HG03039 (cell line): ENCODE data around the gene MTA3.

ENCODE experiments used
- ATAC-seq: cut with Tn5 transposase; IDR thresholded peaks from one replicate; pipeline ENCODE4 v1.9.1; 2021; ENCODE audit warnings: mild to moderate bottlenecking, moderate library complexity; ENCODE audit not compliant: unreplicated experiment

The MTA3 gene

GRCh38 chr2:42757981-42758740 is 189.7 kb downstream of the MTA3 start:
- ATAC-seq: no peak

GRCh38 chr2:42758751-42759150 is 190.3 kb downstream of the MTA3 start:
- ATAC-seq: no peak

DNA sequence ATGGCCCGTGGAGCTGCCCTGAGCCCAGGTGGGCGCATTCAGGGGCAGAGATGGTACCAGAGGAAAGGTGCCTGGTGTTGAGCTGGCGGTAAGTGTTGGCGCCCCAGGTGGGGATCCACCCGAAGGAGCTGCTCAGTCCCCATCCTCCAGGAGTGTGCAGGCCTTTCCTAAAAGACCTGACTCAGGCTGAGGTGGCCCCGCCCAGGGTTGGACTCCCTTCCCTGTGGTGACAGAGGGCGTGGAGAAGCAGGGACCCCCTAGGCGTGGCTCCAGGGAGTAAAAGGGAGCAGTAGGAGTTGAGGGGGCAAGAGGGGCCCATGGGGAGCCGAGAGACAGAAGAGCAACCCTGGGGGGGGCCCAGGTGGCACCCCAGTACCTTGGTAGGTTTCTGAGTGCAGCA is 193.1 kb downstream of the MTA3 start:
- no peak for ATAC-seq

DNA sequence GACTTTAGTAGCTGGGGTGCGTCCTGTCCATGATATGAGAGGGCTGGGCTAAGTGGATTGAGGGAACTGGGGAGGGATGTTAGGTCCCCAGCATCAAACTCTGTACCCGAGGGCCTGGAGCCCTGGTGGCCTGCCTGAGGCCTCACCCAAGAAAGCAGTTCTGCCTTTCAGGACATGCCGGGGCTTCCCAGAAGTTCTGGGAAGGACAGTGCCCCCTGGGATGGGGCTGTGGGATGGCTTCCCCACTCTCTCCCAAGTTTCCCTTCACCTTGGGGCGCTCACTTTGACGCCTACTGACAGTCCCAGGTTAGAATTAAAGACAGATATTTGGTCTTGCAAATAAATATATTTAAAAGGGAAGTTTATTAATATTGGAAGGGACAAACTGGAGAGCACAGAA is 193.7 kb downstream of the MTA3 start:
- ATAC-seq: no peak

- ATAC-seq: no peak
These were observed 194.7 kb downstream of the MTA3 start for GRCh38 chr2:42762823-42763804.

DNA sequence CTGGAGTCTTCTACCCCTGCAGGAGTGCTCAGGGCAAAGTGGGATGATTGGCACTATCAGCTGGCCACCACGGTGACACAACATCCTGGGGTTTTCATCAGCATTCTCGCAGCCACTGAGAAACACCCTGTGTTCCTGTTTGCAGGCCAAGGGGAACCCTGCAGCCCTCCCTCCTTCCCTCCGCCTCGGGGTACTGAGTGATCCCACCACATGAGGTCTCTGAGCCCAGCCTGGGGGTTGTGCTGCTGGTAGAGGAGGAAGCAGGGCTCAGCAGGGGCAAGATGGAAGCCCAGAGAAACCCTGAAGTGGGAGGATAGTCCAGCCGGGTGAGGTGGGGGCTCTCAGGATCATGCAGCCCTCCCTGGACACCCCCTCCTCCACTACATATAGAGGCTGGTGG is 195.7 kb downstream of the MTA3 start, which contains the start of gene OXER1:
Gene OXER1, minus strand, starts transcription at position 40 of the 400 bp plus-strand sequence. CDS start 73 bp downstream, outside the sequence.
- no peak for ATAC-seq

GRCh38 chr2:42764901-42765300 is 196.5 kb downstream of the MTA3 start:
- ATAC-seq: no peak

DNA sequence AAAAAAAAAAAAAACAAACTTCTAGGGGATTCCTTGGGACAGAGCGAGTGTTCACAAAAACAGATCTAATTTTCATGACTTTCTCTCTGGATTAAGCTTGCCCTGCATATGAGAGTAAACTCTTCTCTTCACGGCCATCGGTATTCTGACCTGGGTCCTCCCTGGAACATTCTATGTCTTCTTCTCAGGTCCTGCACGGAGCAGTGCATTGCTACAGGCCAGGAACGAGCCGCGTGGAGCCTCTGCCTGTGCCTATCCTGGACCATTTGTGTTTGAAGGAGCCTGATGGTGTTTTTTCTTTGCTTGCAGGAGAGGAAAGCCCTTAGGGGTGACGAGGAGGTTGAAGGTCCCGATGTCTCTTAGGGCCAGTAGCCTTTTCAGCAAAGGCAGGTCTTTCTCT is 197.3 kb downstream of the MTA3 start:
- ATAC-seq: no peak

DNA sequence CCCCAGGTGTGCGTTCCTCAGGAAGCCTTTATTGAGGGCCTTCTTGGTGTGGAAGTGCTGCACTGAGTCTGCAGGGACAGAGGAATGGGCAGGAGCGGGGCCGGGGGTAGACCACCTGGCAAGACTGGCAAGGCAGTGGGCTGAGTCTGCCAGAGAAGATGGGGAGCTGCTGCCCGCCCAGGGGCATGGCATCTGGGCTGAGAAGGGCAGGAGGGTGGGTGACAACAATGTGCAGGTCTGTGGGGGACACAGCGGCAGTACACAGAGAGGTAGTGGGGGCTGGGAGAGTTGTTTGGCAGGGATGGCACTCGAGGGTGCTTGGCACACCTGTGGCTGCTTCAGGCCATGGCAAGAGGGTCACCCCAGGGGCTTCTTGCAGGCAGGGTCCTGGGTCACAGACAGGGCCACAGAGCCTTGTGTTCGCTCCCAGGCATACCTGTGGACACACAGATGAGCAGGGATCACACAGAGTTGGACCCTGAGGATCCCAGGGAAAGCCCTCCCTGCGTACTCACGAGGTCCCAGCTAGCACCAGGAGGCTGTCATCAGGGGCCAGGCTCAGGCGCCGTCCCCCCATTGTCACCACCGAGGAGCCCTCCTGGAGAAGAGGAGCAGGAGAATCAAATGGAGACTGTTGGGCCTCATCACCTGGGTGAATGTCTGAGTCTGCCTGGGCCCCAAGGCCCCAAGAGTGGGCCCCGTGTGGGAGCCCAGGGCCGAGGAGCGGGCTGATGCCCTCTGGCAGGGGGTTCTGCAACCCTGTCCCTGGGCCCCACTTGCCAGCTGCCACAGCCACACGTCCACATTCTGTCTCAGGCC is 198.9 kb downstream of the MTA3 start:
- ATAC-seq: no peak

DNA sequence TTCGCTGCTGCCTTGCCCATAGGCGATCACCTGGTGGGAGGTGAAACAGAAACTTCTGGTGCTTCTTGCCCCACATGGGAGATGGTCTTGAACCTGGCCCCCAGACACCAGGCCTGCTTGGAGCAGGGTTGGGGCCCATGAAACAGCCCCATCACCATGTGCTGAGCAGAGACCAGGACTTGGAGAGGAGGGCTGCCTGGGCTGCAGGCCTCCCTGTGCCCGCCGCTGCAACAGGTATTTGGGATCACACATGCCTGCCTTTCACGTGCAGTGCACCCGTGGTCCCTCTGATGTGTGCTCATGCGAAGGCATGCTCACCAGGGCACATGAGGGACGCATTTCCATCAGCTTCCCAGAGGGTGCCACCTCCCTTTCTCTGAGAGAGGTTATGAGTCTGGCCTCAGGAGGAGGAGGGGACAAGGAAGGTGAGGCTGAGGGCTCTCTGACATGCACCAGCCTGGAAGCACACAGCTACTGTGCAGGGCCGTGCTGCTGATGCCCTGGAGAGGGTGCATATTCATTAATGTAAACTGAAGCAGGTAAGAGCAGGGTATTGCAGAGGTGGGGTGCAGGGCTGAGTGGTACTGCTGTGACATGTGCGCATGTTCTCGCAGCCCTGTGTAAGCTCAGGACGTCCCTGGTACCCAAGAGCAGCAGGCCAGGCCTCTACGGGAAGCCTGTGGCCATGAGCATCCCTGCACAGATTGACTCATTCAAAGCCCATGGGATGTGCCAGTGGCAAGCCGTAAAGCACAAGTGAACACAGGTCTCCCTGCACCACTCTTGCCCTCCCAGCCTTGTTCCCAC is 199.7 kb downstream of the MTA3 start:
- no peak for ATAC-seq

GRCh38 chr2:42768706-42769256 is 200.3 kb downstream of the MTA3 start:
- ATAC-seq: no peak

DNA sequence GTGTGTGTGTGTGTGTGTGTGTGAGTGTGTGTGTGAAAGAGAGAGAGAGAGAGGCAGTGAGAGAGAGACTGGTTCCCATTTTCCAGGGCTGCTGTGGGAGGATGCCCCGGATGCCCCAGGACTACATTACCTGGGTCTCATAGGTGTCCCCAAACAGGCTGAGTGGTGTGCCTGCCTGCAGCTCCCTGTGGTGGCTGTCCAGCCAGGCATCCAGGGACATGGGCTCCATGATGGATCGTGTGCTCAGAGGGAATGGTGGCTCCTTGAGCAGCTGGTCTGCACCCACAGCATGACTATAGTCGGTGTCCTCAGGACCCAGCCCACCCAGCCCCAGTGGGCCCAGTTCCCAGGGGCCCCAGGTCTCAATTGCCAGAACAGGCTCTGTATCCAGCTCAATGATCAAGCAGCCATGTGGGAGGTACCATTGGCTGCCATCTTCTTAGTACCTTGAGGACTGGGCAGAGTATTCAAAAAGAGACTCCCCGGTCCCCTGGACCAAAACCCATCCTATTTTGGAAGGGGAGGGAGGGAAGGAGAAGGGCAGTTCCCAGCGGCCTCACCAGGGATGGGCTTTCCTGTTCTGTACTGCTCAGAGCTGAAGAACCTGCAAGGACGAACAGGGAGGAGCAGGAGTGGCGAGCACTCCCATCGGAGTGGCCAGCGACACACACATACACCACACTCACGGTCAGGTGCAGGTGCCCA is 201.3 kb downstream of the MTA3 start:
- no peak for ATAC-seq

- no peak for ATAC-seq
These were observed 202.1 kb downstream of the MTA3 start for GRCh38 chr2:42770288-42771131.

GRCh38 chr2:42771546-42772153 is 203.2 kb downstream of the MTA3 start:
- no peak for ATAC-seq

DNA sequence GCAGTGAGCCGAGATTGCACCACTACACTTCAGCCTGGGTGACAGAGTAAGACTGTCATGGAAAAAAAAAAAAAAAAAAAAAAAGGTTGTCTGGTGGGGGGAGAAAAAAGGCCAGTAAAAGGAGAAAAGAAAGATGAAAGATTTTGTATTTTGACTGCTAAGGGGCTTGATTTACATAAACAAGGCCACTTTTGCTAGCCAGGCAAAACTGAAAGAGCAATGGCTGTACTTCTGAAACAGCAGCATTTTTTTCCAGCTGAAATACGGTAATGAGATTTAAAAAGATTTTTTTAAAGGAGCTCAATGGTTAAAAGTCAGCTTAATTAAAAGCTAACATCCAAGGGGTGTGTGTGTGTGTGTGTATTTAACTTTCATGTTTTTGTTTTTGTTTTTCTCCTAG is 206.8 kb downstream of the MTA3 start:
- ATAC-seq: no peak

DNA sequence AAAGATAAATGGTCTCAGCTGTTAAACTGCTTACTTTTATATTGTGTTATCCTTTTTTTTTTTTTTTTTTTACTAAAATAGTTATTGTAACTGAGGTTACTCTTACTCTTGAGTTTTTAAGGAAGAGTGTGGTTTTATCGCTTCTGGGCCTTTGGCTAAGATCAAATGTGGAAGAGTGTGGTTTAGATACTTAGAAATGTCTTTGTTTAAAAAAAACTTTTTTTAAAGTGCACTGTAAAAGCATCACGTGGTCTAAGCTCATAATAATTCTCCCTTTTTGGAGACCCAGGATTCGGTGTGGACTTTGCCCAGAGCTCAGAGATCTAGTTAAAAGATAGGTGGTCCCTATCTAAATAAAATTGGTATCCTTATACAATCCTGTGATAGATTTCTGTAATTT is 207.4 kb downstream of the MTA3 start:
- ATAC-seq: no peak

- ATAC-seq: no peak
These were observed 209.7 kb downstream of the MTA3 start for GRCh38 chr2:42777883-42778805.
